Mesenchymal stem cell (in vitro differentiated cells and primary cell): ENCODE measurements around the gene DAB1.

Source experiments
- DNase-seq: peaks from one replicate; pipeline ENCODE4 v3.0.0-alpha.2; 2013
- H2AFZ ChIP-seq: one replicate; pipeline ENCODE4 v1.6.1; 2013; ENCODE audit warnings: low read depth, mild to moderate bottlenecking, control low read depth, inconsistent platforms, low read length, moderate library complexity
- H2AK5ac ChIP-seq: 2 replicates; pipeline ENCODE4 v1.6.1; 2013; ENCODE audit warnings: low read length, moderate library complexity, mild to moderate bottlenecking, inconsistent platforms; ENCODE audit not compliant: severe bottlenecking
- H2BK120ac ChIP-seq: one replicate; pipeline ENCODE4 v1.6.1; 2013; ENCODE audit warnings: low read depth, mild to moderate bottlenecking, inconsistent platforms, low read length, moderate library complexity
- H2BK12ac ChIP-seq, 2 experiments: one replicate each; pipeline ENCODE4 v1.6.1; 2013; ENCODE audit warnings: inconsistent platforms in 2 of 2, low read length in 2 of 2, mild to moderate bottlenecking in 2 of 2, moderate library complexity in 2 of 2, control low read depth in 1 of 2
- H2BK15ac ChIP-seq: one replicate; pipeline ENCODE4 v1.6.1; 2013; ENCODE audit warnings: mild to moderate bottlenecking, low read depth, inconsistent platforms; ENCODE audit not compliant: poor library complexity, severe bottlenecking
- H2BK5ac ChIP-seq: 2 replicates; pipeline ENCODE4 v1.6.1; 2013; ENCODE audit warnings: low read depth, mild to moderate bottlenecking, low read length, control low read depth, inconsistent platforms; ENCODE audit not compliant: poor library complexity, severe bottlenecking
- H3K14ac ChIP-seq, 2 experiments: one replicate each; pipeline ENCODE4 v1.6.1; 2013; ENCODE audit warnings: inconsistent platforms in 2 of 2, low read length in 2 of 2, control low read depth in 1 of 2, mild to moderate bottlenecking in 1 of 2, moderate library complexity in 1 of 2
- H3K18ac ChIP-seq, 2 experiments: one replicate each; pipeline ENCODE4 v1.6.1; 2013; ENCODE audit warnings: inconsistent platforms in 2 of 2, low read length in 2 of 2, control low read depth in 1 of 2, low read depth in 1 of 2, mild to moderate bottlenecking in 1 of 2
- H3K23ac ChIP-seq, 2 experiments: one replicate each; pipeline ENCODE4 v1.6.1; 2013; ENCODE audit warnings: inconsistent platforms in 2 of 2, low read length in 2 of 2, mild to moderate bottlenecking in 2 of 2, moderate library complexity in 2 of 2, control low read depth in 1 of 2
- H3K27ac ChIP-seq: 2 replicates; pipeline ENCODE4 v1.5.1; 2013; ENCODE audit warnings: mild to moderate bottlenecking, moderate library complexity, low read length, control low read depth, inconsistent platforms; ENCODE audit not compliant: poor library complexity, severe bottlenecking
- H3K27me3 ChIP-seq, 2 experiments: 2 replicates each; pipeline versions ENCODE4 v1.6.1 to v1.7.0; 2013; ENCODE audit warnings: low read length in 2 of 2, mild to moderate bottlenecking in 2 of 2, moderate library complexity in 2 of 2, control low read depth in 1 of 2, inconsistent platforms in 1 of 2; ENCODE audit not compliant: control insufficient read depth in 1 of 2, insufficient read depth in 1 of 2
- H3K36me3 ChIP-seq, 2 experiments: 2 replicates each; pipeline versions ENCODE4 v1.6.1 to v1.7.0; 2013; ENCODE audit warnings: low read length in 2 of 2, control low read depth in 1 of 2, inconsistent platforms in 1 of 2, low read depth in 1 of 2, mild to moderate bottlenecking in 1 of 2; ENCODE audit not compliant: insufficient read depth in 2 of 2, control insufficient read depth in 1 of 2
- H3K4ac ChIP-seq, 2 experiments: one replicate each; pipeline ENCODE4 v1.6.1; 2013; ENCODE audit warnings: inconsistent platforms in 2 of 2, low read length in 2 of 2, mild to moderate bottlenecking in 2 of 2, moderate library complexity in 2 of 2, control low read depth in 1 of 2, low read depth in 1 of 2
- H3K4me1 ChIP-seq: 2 replicates; pipeline ENCODE4 v1.6.1; 2013; ENCODE audit warnings: low read depth, low read length, control low read depth; ENCODE audit not compliant: control insufficient read depth, insufficient read depth
- H3K4me2 ChIP-seq: 2 replicates; pipeline ENCODE4 v1.6.1; 2013; ENCODE audit warnings: low read length, mild to moderate bottlenecking, inconsistent platforms; ENCODE audit not compliant: poor library complexity, severe bottlenecking
- H3K4me3 ChIP-seq, 2 experiments: 2 replicates each; pipeline versions ENCODE4 v1.5.1 to v1.7.0; 2013; ENCODE audit warnings: low read length in 2 of 2, mild to moderate bottlenecking in 2 of 2, control low read depth in 1 of 2, low read depth in 1 of 2; ENCODE audit not compliant: insufficient read depth in 1 of 2
- H3K79me1 ChIP-seq: replicated peaks from 2 replicates; pipeline ENCODE4 v1.6.1; 2013; ENCODE audit warnings: mild to moderate bottlenecking, control low read depth, low read length, inconsistent platforms; ENCODE audit not compliant: poor library complexity, severe bottlenecking
- H3K9ac ChIP-seq: 2 replicates; pipeline ENCODE4 v1.7.0; 2013; ENCODE audit warnings: mild to moderate bottlenecking, low read length, moderate library complexity
- H3K9me3 ChIP-seq: 2 replicates; pipeline ENCODE4 v1.7.0; 2013; ENCODE audit warnings: mild to moderate bottlenecking, low read length; ENCODE audit not compliant: control insufficient read depth
- H4K8ac ChIP-seq: one replicate; pipeline ENCODE4 v1.6.1; 2013; ENCODE audit warnings: inconsistent platforms, mild to moderate bottlenecking, low read length, moderate library complexity
- H4K91ac ChIP-seq: one replicate; pipeline ENCODE4 v1.6.1; 2013; ENCODE audit warnings: mild to moderate bottlenecking, low read length, inconsistent platforms
- WGBS: methylation state at CpG from one replicate; pipeline ENCODE4 v1.1.7; 2013; ENCODE audit warnings: mixed read lengths; 5-methylcytosine and 5-hydroxymethylcytosine counted together

The DAB1 gene

DNA sequence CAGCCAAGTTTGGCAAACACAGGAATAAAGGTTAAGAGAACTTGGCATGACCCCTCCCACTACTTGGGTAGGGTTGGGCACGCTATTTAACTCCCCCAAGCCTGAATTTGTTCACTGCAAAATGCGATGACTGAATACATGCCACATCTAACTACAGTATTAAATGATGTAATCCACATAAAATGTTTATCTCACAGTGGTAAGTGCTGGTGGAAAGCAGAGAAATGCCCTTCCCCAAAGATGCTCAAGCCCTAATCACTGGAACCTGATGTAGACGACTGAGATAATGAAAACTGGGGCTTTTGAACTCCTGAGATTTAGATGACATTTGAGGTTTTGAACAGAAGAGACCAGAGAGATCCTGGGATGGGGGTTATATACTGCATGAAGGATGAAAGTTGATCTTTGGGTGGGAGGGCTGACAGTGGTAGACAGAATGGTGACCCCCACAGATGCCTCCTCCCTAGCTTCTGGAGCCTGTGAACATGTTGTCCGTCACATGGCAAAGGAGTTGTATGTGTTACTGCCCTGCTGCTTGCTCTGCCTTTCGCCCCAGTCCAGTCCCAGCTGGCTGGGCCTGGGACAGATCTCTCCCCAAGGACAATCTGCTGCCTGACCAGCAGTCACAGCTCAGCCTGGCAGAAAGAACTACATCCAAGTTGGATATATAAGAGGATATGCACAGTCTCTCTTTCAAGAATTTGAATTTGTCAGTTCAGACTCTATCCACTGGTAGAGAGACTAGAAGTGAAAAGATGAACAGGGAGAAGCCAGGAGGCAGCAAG, 120.9 kb downstream of the DAB1 start:
- Histone ChIP-seq H3K14ac (no peak overlapping the region), H2AFZ (no peak overlapping the region), H2BK5ac (no peak overlapping the region), H4K8ac (no peak overlapping the region), H2BK12ac (no peak overlapping the region), H2BK15ac (no peak overlapping the region), H3K9ac (no peak overlapping the region), H3K4me2 (no peak overlapping the region), H4K91ac (no peak overlapping the region), H3K4me1 (no peaks in the 10 kb centered on the region), H3K23ac (no peak overlapping the region), H3K27me3 (no peaks in the 10 kb centered on the region), H2BK120ac (no peak overlapping the region), H3K4ac (no peak overlapping the region), H2AK5ac (no peak overlapping the region), H3K79me1 (no peaks in the 10 kb centered on the region), H3K18ac (no peak overlapping the region), H3K4me3 (no peak overlapping the region), H3K36me3 (no peaks in the 10 kb centered on the region), H3K9me3 (peaks cover 3% of the 10 kb centered on the region), H3K27ac (no peak overlapping the region)
- DNase-seq, result no peak
- 76% methylated on average over 4 of the region's 5 CpGs for WGBS

- H2BK15ac ChIP-seq, result no peak overlapping the region
- H4K91ac ChIP-seq, result no peak overlapping the region
- H3K4me1 ChIP-seq, result no peaks in the 10 kb centered on the region
- H3K23ac ChIP-seq, result no peak overlapping the region
- no peak overlapping the region for H4K8ac ChIP-seq
- no peak overlapping the region for H3K14ac ChIP-seq
- no peaks in the 10 kb centered on the region for H3K27me3 ChIP-seq
- no peak overlapping the region for H3K4me3 ChIP-seq
- H3K36me3 ChIP-seq, result no peaks in the 10 kb centered on the region
- no peak overlapping the region for H3K27ac ChIP-seq
- H2AFZ ChIP-seq, result no peak overlapping the region
- H2BK120ac ChIP-seq, result no peak overlapping the region
- no peak overlapping the region for H2BK12ac ChIP-seq
- no peak overlapping the region for H2AK5ac ChIP-seq
- no peaks in the 10 kb centered on the region for H3K9me3 ChIP-seq
- H2BK5ac ChIP-seq, result no peak overlapping the region
- WGBS, result 81% methylated on average over 2 of the region's 2 CpGs
- no peak overlapping the region for H3K4ac ChIP-seq
- no peak overlapping the region for H3K18ac ChIP-seq
- H3K9ac ChIP-seq, result no peak overlapping the region
- H3K4me2 ChIP-seq, result no peak overlapping the region
- DNase-seq, result no peak
- H3K79me1 ChIP-seq, result no peaks in the 10 kb centered on the region
Observed at GRCh38 chr1:57300186-57300585, 123.7 kb downstream of the DAB1 start.

- H3K23ac ChIP-seq, result no peak overlapping the region
- no peak overlapping the region for H4K8ac ChIP-seq
- no peaks in the 10 kb centered on the region for H3K9me3 ChIP-seq
- H4K91ac ChIP-seq, result no peak overlapping the region
- no peak overlapping the region for H3K27ac ChIP-seq
- no peaks in the 10 kb centered on the region for H3K4me1 ChIP-seq
- H3K4me3 ChIP-seq, result no peak overlapping the region
- no peak overlapping the region for H2BK15ac ChIP-seq
- DNase-seq, result no peak
- H3K14ac ChIP-seq, result no peak overlapping the region
- H2AFZ ChIP-seq, result no peak overlapping the region
- H3K9ac ChIP-seq, result no peak overlapping the region
- H3K36me3 ChIP-seq, result no peaks in the 10 kb centered on the region
- H3K18ac ChIP-seq, result no peak overlapping the region
- no peaks in the 10 kb centered on the region for H3K27me3 ChIP-seq
- H2BK5ac ChIP-seq, result no peak overlapping the region
- WGBS, result 94% methylated on average over 2 of the region's 4 CpGs
- no peak overlapping the region for H3K4me2 ChIP-seq
- no peak overlapping the region for H2AK5ac ChIP-seq
- H2BK120ac ChIP-seq, result no peak overlapping the region
- no peaks in the 10 kb centered on the region for H3K79me1 ChIP-seq
- H2BK12ac ChIP-seq, result no peak overlapping the region
- no peak overlapping the region for H3K4ac ChIP-seq
Observed at GRCh38 chr1:57296726-57297250, 127.1 kb downstream of the DAB1 start.

- H2BK15ac ChIP-seq, result no peak overlapping the region
- H2BK120ac ChIP-seq, result no peak overlapping the region
- no peak overlapping the region for H4K91ac ChIP-seq
- H2AK5ac ChIP-seq, result no peak overlapping the region
- H3K14ac ChIP-seq, result no peak overlapping the region
- no peaks in the 10 kb centered on the region for H3K36me3 ChIP-seq
- no peak overlapping the region for H3K4me3 ChIP-seq
- WGBS, result no CpG with 5 or more reads among the region's 1 CpG
- H2BK12ac ChIP-seq, result no peak overlapping the region
- no peaks in the 10 kb centered on the region for H3K4me1 ChIP-seq
- no peak overlapping the region for H2BK5ac ChIP-seq
- no peaks in the 10 kb centered on the region for H3K9me3 ChIP-seq
- no peaks in the 10 kb centered on the region for H3K27me3 ChIP-seq
- H3K9ac ChIP-seq, result no peak overlapping the region
- H3K27ac ChIP-seq, result no peak overlapping the region
- H3K23ac ChIP-seq, result no peak overlapping the region
- H3K79me1 ChIP-seq, result no peaks in the 10 kb centered on the region
- no peak overlapping the region for H3K4me2 ChIP-seq
- H3K18ac ChIP-seq, result no peak overlapping the region
- no peak overlapping the region for H4K8ac ChIP-seq
- H3K4ac ChIP-seq, result no peak overlapping the region
- H2AFZ ChIP-seq, result no peak overlapping the region
- no peak for DNase-seq
Observed at GRCh38 chr1:57295326-57295725, 128.5 kb downstream of the DAB1 start.
